ENCODE data around the gene PADI1. TPM values are rescaled to one million over a fixed set of nuclear protein-coding genes. Genes with fewer than 3 reads are reported as not detected.

PADI1 gene
- total and polyA plus RNA-seq, 2 of the 8 experiments (the other 6 are each of a cell fraction or from before 2014, with no cell fraction given): 0.20 to 0.30 TPM

DNA sequence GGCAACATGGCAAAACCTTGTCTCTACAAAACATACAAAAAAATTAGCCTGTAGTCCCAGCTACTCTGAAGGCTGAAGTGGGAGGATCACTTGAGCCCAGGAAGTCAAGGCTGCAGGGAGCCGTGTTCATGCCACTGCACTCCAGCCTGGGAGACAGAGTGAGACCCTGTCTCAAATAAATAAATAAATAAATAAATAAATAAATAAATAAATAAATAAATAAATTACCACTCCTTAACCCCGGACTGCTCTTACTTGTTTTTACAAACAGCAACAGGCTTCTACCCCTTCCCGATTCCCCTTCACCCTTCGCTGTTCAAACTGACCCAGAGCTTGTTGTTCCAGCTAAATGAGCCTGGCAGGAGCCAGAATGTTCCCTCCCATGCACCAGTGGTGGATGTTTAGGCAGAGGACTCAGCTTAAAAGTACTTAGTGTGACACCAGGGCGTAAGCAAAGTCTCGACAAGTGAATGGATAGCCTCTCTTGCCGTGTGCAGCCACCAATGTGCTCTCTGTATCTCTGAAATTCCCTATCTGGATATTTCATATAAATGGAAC is 22.5 kb downstream of the PADI1 start (continued):
- TF ChIP-seq, protein P1, sequence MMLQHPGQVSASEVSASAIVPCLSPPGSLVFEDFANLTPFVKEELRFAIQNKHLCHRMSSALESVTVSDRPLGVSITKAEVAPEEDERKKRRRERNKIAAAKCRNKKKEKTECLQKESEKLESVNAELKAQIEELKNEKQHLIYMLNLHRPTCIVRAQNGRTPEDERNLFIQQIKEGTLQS (IDR thresholded peaks at IDR 0.05; ENCODE audit: insufficient read depth, low read depth, low read length): no peak
- no peak for TF ChIP-seq TCF12 (IDR thresholded peaks at IDR 0.05; ENCODE audit: low read depth, low read length)
